ENCODE data around the gene MYCT1.

GRCh38 chr6:152716322-152716721 lies 18.6 kb downstream of the MYCT1 start:
- TF ChIP-seq EZH2 (IDR thresholded peaks at IDR 0.05; ENCODE audit: insufficient read depth, poor library complexity, severe bottlenecking): no peak
- TF ChIP-seq EZH2phosphoT487 (IDR thresholded peaks at IDR 0.05; ENCODE audit: insufficient read depth, low read depth): no peak

Measured in GM23248 (cell line).